HCT116 (cell line): ENCODE measurements around the gene ITIH6. TPM values are rescaled to one million over a fixed set of nuclear protein-coding genes. Genes with fewer than 3 reads are reported as not detected.

Source experiments
- ATAC-seq: fragments of 200-7000 bp; cut with Tn5 transposase; 2 replicates; pipeline ENCODE4 v1.9.1; 2020; ENCODE audit warnings: mild to moderate bottlenecking, moderate library complexity
- BruUV-seq: library from RNA; stranded (reverse); fragments of 400-500 nt; replicated peaks from 2 replicates; lab custom pipeline; 2021; lab: Mats Ljungman, UMichigan
- CTCF ChIA-PET: fragments of 300-600 bp; sonication (Branson Sonifier 250); formaldehyde crosslinking; loops from one replicate; lab custom pipeline; 2021; ENCODE audit warnings: antibody characterized with exemption; lab: Charles Lee
- POLR2A ChIA-PET: fragments of 300-600, 350-600 bp; sonication (Branson Sonifier 250); formaldehyde crosslinking; loops from one replicate; lab custom pipeline; 2021; ENCODE audit warnings: antibody characterized with exemption; lab: Charles Lee
- RAD21 ChIA-PET, 2 experiments: fragments of 300-600 bp; sonication (Branson Sonifier 250); formaldehyde crosslinking; loops; one replicate each; lab custom pipeline; 2023; ENCODE audit warnings: low total read pairs in 2 of 2; ENCODE audit not compliant: uncharacterized antibody in 2 of 2, unreplicated experiment in 2 of 2, low non-redundant PET in 1 of 2; lab: Charles Lee
- DNase-seq: peaks from one replicate; pipeline ENCODE4 v3.0.0-alpha.2; 2010; ENCODE audit warnings: low read depth, low spot score
- H2AFZ ChIP-seq: fragments of 200-600 bp; shearing (Covaris generic), sonication (generic); 2 replicates; pipeline ENCODE4 v1.6.1; 2017; ENCODE audit warnings: low read depth, mixed run types, mixed read lengths, antibody characterized with exemption, low read length; ENCODE audit not compliant: poor library complexity, severe bottlenecking
- H3K27ac ChIP-seq: 2 replicates; pipeline ENCODE4 v1.5.1; 2012; ENCODE audit warnings: low read depth, low read length
- H3K27me3 ChIP-seq: fragments of 200-600 bp; sonication (generic); 2 replicates; pipeline ENCODE4 v1.6.1; 2016; ENCODE audit warnings: mixed run types, low read length, mixed read lengths; ENCODE audit not compliant: insufficient read depth
- H3K36me3 ChIP-seq, 2 experiments: fragments of 200-500 bp in 1 of 2; fragments of 200-600 bp in 1 of 2; sonication (Bioruptor generic) in 1 of 2; sonication (generic) in 1 of 2; 2 replicates each; pipeline versions ENCODE4 v1.5.1 to v1.6.1; 2014 to 2016; ENCODE audit warnings: low read length in 2 of 2, inconsistent platforms in 1 of 2, mixed read lengths in 1 of 2, mixed run types in 1 of 2; ENCODE audit not compliant: insufficient read depth in 2 of 2, control insufficient read depth in 1 of 2
- H3K4me1 ChIP-seq, 2 experiments: fragments of 200-600 bp in 1 of 2; sonication (generic) in 1 of 2; 2 replicates each; pipeline versions ENCODE4 v1.5.1 to v1.6.1; 2012 to 2017; ENCODE audit warnings: low read length in 2 of 2, inconsistent platforms in 1 of 2, mild to moderate bottlenecking in 1 of 2, mixed read lengths in 1 of 2, mixed run types in 1 of 2, moderate library complexity in 1 of 2; ENCODE audit not compliant: insufficient read depth in 2 of 2, control insufficient read depth in 1 of 2
- H3K4me2 ChIP-seq: fragments of 200-600 bp; sonication (generic); 2 replicates; pipeline ENCODE4 v1.6.1; 2017; ENCODE audit warnings: mixed run types, low read length, mixed read lengths
- H3K4me3 ChIP-seq, 2 experiments: fragments of 200-600 bp in 1 of 2; sonication (generic) in 1 of 2; replicated peaks in 1 of 2; 2 replicates each; pipeline ENCODE4 v1.5.1; 2011 to 2016; ENCODE audit warnings: low read length in 2 of 2, control low read depth in 1 of 2, low read depth in 1 of 2, mild to moderate bottlenecking in 1 of 2, mixed read lengths in 1 of 2, mixed run types in 1 of 2
- H3K79me2 ChIP-seq: fragments of 200-600 bp; sonication (generic); 2 replicates; pipeline ENCODE4 v1.6.1; 2017; ENCODE audit warnings: mild to moderate bottlenecking, mixed run types, low read length, moderate library complexity, mixed read lengths; ENCODE audit not compliant: insufficient read depth
- H3K9ac ChIP-seq: fragments of 200-600 bp; sonication (generic); 2 replicates; pipeline ENCODE4 v1.6.1; 2016; ENCODE audit warnings: low read length, mixed read lengths
- H3K9me2 ChIP-seq: fragments of 200-600 bp; sonication (generic), shearing (Covaris generic); 2 replicates; pipeline ENCODE4 v1.6.1; 2017; ENCODE audit warnings: mixed run types, mild to moderate bottlenecking, moderate library complexity; ENCODE audit not compliant: insufficient read depth
- H3K9me3 ChIP-seq, 2 experiments: fragments of 200-500 bp in 1 of 2; fragments of 200-600 bp in 1 of 2; sonication (Bioruptor generic) in 1 of 2; sonication (generic) in 1 of 2; 2 replicates each; pipeline ENCODE4 v1.6.1; 2014 to 2017; ENCODE audit warnings: low read length in 2 of 2, mixed read lengths in 2 of 2, inconsistent platforms in 1 of 2, low read depth in 1 of 2, mild to moderate bottlenecking in 1 of 2, mixed run types in 1 of 2, moderate library complexity in 1 of 2; ENCODE audit not compliant: control insufficient read depth in 1 of 2, insufficient read depth in 1 of 2
- H4K20me1 ChIP-seq: fragments of 200-600 bp; sonication (generic), shearing (Covaris generic); 2 replicates; pipeline ENCODE4 v1.6.1; 2017; ENCODE audit warnings: mixed run types, mild to moderate bottlenecking, moderate library complexity; ENCODE audit not compliant: insufficient read depth
- CBX3 ChIP-seq: IDR thresholded peaks from 2 replicates; pipeline ENCODE4 v1.6.1; 2012; ENCODE audit warnings: low read depth
- CEBPB ChIP-seq: IDR thresholded peaks from 2 replicates; pipeline ENCODE4 v1.6.1; 2012; ENCODE audit warnings: low read depth
- EGR1 ChIP-seq: IDR thresholded peaks from 2 replicates; pipeline ENCODE4 v1.6.1; 2012; ENCODE audit warnings: low read depth
- ELF1 ChIP-seq: IDR thresholded peaks from 2 replicates; pipeline ENCODE4 v1.6.1; 2012; ENCODE audit warnings: low read depth, borderline replicate concordance
- JUND ChIP-seq: IDR thresholded peaks from 2 replicates; pipeline ENCODE4 v1.6.1; 2012
- POLR2A ChIP-seq: IDR thresholded peaks from 2 replicates; pipeline ENCODE4 v1.7.0; 2011; ENCODE audit warnings: borderline replicate concordance; ENCODE audit not compliant: insufficient read depth, insufficient read length; ENCODE audit errors: extremely low read depth
- POLR2AphosphoS5 ChIP-seq: IDR thresholded peaks from 2 replicates; pipeline ENCODE4 v1.6.1; 2011; ENCODE audit warnings: mild to moderate bottlenecking, low read depth, low read length, moderate library complexity
- RAD21 ChIP-seq: IDR thresholded peaks from 2 replicates; pipeline ENCODE4 v1.6.1; 2012; ENCODE audit warnings: low read depth, mild to moderate bottlenecking
- REST ChIP-seq: IDR thresholded peaks from 2 replicates; pipeline ENCODE4 v1.6.1; 2012; ENCODE audit warnings: low read depth
- SP1 ChIP-seq: IDR thresholded peaks from 2 replicates; pipeline ENCODE4 v1.6.1; 2012; ENCODE audit warnings: low read depth
- TCF7L2 ChIP-seq: IDR thresholded peaks from 2 replicates; pipeline ENCODE4 v1.7.0; 2011; ENCODE audit warnings: borderline replicate concordance, inconsistent platforms; ENCODE audit not compliant: insufficient read depth, insufficient read length; ENCODE audit errors: extremely low read depth
- ZBTB33 ChIP-seq: IDR thresholded peaks from 2 replicates; pipeline ENCODE4 v1.6.1; 2011; ENCODE audit warnings: mild to moderate bottlenecking, low read length, moderate library complexity; ENCODE audit not compliant: insufficient replicate concordance; ENCODE audit errors: extremely low read depth
- ZNF274 ChIP-seq: fragments of 200-500 bp; sonication (Bioruptor generic); IDR thresholded peaks from 2 replicates; pipeline ENCODE4 v1.6.1; 2014; ENCODE audit warnings: mild to moderate bottlenecking, low read depth, low read length, inconsistent platforms
- intact Hi-C: fragments of 100-400 bp; cut with micrococcal nuclease; formaldehyde crosslinking; loops from 2 replicates; pipeline ENCODE4 v1.10.0; 2022
- total RNA-seq: library from RNA; stranded (reverse); gene quantifications from one replicate; pipeline ENCODE4 v1.2.1, GENCODE V29; 2021; ENCODE audit not compliant: unreplicated experiment

The ITIH6 gene
- total RNA-seq, 1 experiment from 2014 or later, result not detected

GRCh38 chrX:54824722-54825121, 26.7 kb upstream of the ITIH6 start (continued):
- TF ChIP-seq REST (no peak), POLR2A (no peak), CBX3 (no peak), POLR2AphosphoS5 (no peak), SP1 (no peak)

GRCh38 chrX:54824195-54824594, 26.1 kb upstream of the ITIH6 start:
- H3K4me1 ChIP-seq, result no peaks in the 10 kb centered on the region
- H3K4me2 ChIP-seq, result no peak overlapping the region
- intact Hi-C loops, result no loop called here
- H3K36me3 ChIP-seq, result no peaks in the 10 kb centered on the region
- H4K20me1 ChIP-seq, result no peaks in the 10 kb centered on the region
- no peak overlapping the region for H2AFZ ChIP-seq
- no peak overlapping the region for H3K4me3 ChIP-seq
- H3K27me3 ChIP-seq, result no peaks in the 10 kb centered on the region
- no peak overlapping the region for H3K27ac ChIP-seq
- H3K79me2 ChIP-seq, result no peaks in the 10 kb centered on the region
- ChIA-PET POLR2A (no interaction called here), CTCF (no interaction called here), RAD21 (no interaction called here)
- no TSS peak for BruUV-seq
- no peaks in the 10 kb centered on the region for H3K9me3 ChIP-seq
- ATAC-seq (no peak), DNase-seq (no peak)
- H3K9me2 ChIP-seq, result no peaks in the 10 kb centered on the region
- no peak overlapping the region for H3K9ac ChIP-seq
- TF ChIP-seq ELF1, result no peak
- TF ChIP-seq CEBPB, result no peak
- no peak for TF ChIP-seq ZBTB33
- TF ChIP-seq RAD21, result no peak
- no peak for TF ChIP-seq ZNF274
- no peak for TF ChIP-seq POLR2A
- no peak for TF ChIP-seq TCF7L2
- no peak for TF ChIP-seq REST
- no peak for TF ChIP-seq CBX3
- TF ChIP-seq JUND, result no peak
- no peak for TF ChIP-seq EGR1
